Mesenteric fat pad (tissue), 1 donor: ENCODE results near the gene CRABP1. TPM values are rescaled to one million over a fixed set of nuclear protein-coding genes. Genes with fewer than 3 reads are reported as not detected.
"Not testable (repeated sequence)": the region's sequence is repeated elsewhere in the genome, so short reads cannot be mapped to it uniquely, and the experiment has no call there.

Experiments used
- DNase-seq: peaks from one replicate; pipeline ENCODE4 v3.0.0-alpha.2; 2020; ENCODE audit warnings: low spot score
- total RNA-seq: library from RNA; stranded (reverse); fragmentation: NEBNext Ultra II Directional; extraction: Animal tissue kit (Norgen Biotek cat#: 25700); gene quantifications from one replicate; pipeline ENCODE4 v1.2.1, GENCODE V29; 2021
- donor health status: DM: yes; HTN: yes; CAD: no.

The CRABP1 gene
- total RNA-seq, 1 donor from 2014 or later = not detected

DNA sequence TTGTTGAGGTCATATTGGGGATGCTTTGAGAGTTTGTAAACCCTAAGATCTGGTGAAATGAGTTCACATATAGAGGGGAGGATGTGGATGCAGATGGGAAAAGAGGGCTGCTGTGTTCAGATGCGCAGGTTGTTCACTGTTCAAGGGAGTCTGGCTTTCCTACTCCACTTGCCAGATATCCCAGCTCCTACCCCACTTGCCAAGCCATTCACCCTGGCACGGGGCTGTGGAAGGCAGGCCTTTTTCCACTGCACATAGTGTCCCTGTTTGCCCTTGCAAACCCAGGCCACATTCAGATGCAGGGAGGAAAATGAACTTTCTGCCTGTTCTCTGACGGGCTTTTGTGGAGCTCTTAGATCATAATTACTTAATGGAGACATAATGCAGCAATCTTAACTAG, 29.0 kb downstream of the CRABP1 start:
- DNase-seq = peak; percentile 57

DNA sequence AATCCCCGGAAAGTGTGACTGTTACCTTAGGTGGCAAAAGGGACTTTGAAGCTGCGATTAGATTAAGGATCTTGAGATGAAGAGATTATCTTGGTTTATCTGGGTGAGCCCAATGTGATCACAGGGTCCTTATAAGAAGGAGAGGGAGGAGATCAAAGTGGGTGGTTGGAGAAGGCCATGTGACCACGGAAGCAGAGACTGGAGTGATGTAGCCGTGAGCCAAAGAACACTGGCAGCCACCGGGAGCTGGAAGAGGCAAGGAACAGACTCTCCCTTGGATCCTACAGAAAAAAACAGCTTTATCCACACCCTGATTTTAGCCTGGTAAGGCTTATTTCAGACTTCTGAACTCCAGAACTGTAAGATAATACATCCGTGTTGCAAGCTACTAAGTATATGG, 29.9 kb downstream of the CRABP1 start:
- DNase-seq = peak; percentile 37

DNA sequence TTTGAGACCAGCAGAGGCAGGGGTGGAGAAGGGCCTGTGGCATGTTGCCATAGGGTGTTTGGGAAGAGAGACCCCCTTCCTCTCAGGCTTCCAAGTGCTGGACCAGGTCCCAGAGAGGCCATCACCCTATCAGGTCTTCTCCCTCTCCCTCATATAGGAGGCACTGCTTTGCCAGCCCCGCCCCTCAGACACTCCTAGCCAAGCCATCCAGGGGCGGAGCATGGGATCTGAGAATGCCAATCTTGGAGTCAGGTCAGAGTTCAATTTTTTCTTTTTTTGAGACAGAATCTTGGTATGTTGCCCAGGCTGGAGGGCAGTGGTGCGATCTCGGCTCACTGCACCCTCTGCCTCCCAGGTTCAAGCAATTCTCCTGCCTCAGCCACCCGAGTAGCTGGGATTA, 32.7 kb downstream of the CRABP1 start:
- DNase-seq = peak; percentile 82

DNA sequence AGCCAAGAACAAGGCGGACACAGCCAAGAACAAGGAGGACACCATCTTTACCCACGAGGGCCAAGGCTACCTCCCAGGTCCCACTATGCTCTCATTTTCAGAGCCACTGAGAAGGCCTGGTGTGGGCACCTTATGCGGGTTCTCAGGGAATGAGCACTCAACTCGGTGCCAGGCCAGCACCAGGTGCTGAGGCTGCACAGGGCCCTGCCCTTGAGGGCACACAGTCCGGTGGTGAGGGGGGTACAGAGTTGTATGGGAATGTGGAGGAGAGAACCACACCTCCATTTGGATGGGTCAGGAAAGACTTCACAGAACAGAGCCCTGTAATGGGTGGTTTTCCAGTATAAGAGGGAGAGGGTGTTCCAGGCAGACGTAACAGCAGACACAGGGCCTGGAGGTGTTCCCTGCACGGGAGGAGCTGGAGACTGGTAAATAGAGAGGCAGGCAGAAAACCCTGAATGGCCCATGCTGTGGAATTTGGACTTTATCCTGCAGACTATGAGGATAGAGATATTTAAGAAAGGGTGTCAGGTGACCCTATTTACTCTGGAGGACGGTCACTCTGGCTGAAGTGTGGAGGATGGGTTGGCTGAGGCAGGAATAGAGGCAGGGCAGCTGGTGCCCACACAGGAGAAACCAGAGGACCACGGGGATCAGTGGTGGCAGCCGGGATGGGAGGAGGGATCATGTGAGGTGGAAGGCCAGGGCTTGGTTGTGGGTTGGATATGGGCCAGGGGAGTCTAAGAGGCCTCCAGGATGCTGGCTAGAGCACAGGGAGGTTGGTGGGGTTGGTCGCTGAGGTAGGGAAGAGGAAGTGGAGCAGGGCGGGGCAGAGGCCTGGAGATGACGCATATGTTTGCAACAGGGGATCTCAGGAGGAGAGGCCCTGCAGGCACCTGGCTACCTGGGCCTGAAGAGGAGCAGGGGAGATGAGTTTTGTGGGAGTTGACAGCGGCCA, 34.6 kb downstream of the CRABP1 start:
- DNase-seq = peak; percentile 76

DNA sequence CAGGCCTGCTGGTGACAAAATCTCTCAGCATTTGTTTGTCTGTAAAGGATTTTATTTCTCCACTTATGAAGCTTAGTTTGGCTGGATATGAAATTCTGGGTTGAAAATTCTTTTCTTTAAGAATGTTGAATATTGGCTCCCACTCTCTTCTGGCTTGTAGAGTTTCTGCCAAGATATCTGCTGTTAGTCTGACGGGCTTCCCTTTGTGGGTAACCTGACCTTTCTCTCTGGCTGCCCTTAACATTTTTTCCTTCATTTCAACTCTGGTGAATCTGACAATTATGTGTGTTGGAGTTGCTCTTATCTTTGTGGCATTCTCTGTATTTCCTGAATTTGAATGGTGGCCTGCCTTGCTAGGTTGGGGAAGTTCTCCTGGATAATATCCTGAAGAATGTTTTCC, 40.0 kb downstream of the CRABP1 start:
- DNase-seq = not testable (repeated sequence)

DNA sequence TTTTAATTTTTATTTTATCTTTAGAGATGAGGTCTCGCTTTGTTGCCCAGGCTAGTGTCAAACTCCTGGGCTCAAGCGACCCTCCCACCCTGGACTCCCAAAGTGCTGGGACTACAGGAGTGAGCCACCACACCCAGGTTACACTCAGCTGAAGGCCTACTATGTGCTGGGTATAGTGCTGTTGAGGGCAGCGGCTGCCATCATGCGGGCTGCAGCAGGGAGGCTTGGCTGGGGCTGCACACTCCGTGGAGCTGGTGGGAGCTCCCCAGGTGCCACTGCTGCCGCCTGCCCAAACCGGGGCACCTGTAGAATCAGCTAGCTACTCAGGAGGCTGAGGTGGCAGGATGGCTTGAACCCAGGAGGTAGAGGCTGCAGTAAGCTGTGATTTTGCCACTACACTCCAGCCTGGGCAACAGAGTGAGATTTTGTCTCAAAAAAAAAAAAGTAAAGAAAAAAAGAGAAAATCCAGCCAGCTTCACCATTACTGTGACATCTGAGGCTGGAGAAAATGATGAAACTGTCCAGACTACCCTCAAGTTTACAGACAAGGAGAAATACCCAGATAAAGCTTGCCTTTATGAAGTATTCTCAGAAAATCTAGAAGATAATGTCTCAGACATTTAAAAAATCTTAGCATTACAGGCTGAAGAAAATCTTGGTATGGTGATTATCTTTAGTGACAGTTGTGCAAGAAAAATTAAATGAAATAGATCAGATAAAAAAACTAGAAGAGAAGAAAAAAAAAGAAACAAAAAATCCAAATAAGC, 42.1 kb downstream of the CRABP1 start:
- DNase-seq = peak; percentile 33

DNA sequence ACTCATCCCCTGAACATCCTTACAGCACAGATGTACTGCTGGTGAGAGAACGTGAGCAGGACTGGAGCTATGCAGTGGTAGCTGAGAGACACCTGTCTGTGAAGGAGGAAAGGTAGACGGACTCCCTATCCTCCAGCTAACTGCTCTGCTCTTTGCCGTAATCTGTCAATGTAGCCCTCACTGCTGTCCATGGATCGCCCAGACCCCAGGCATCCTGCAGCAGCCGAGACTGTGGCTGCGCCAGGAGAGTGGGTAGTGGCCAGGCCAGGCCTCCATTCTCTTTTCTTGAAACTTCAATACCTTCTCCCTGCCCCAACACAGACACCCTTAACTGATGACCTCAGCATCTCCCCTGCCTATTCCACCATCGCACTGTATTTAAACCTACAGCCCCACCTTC, 44.5 kb downstream of the CRABP1 start:
- DNase-seq = peak; percentile 75

DNA sequence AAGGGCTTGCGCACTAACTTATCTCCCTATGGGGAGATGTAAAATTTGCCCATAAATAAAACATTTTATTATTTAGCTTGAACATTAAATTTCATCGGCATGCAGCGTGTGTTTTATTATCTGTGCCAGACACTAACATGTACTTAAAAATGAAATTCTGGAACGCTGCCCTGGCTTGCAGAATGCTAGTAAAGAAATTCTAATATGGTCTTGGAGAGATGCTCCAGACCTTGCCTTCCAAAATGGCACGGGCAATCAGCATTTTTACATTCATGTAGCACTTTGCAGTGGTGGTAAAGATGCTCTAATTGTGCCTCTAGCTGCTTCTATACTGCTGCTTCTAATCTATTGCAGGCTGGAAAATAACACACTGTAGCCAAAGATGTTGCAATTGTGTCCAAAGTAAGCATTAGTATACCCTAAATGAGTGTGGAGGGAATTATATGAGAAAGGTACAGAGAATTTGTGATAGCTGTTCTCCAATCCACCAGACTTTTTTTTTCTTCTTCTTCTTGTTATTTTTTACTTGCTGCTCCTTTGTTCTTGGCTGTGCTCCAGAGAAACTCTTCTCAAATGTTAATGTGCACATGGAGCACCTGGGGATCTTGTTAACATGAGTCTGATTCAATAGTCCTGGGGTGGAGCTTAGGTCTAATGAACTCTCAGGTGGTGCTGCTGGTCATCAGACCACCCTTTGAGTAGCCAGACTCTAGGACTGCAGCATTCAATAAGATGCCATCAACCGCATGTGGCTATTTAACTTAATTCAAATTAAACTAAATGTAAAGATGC, 47.3 kb downstream of the CRABP1 start:
- DNase-seq = no peak

DNA sequence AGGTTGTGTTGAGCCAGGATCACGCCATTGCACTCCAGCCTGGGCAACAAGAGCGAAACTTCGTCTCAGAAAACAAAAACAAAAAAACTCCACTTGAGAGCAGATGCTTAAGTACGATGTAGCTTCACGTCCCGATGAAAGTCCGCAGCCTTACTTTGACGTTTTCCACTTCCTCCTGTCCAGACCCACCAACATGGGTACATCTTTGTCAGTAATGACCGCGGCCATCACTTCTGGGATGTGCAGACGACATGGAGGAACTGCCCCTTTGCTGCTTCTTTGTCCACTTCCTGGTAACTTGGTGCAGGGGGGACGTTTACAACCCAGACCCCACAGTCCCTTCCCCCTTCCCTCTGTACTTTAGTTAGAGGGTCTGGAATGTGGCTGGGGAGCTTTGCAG, 48.7 kb downstream of the CRABP1 start:
- DNase-seq = peak; percentile 51

DNA sequence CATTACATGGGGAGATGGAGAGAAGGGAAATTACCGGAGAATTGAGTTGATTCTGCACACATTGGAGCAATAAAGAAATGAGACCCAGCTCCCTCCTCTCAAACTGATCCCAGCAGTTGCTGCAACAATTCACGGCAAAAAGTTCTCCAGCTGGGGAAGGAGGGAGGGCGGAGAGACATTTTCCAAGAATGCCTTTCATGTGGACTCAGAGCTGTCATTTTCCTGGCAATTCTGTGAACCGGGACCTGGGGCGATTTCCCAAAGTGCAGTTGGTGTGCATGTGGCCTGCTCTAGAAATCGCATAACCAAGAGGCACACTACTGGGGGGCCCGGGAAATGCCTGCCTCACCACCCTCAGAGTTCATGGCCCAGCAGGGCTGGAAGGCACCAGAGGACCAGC, 49.2 kb downstream of the CRABP1 start:
- peak; percentile 47 for DNase-seq

DNA sequence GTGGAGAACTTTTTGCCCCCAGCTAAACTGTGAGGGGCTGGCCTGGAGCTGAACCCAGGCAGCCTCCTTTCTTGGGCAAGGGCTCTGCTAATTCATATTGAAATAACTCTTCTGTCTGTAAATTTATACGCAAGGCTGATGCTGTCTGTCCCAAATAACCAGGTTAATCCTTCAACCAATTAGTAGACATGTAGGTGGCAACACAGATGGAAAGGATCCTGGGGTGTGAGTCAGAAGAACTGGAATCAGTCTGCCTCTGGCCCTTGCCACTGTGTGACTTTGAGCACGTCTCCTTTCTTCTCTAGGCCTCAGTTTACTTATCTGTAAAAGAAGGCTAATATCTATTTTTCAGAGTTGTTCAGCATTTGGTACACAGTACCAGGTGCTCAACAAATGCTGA, 49.6 kb downstream of the CRABP1 start:
- DNase-seq = no peak

DNA sequence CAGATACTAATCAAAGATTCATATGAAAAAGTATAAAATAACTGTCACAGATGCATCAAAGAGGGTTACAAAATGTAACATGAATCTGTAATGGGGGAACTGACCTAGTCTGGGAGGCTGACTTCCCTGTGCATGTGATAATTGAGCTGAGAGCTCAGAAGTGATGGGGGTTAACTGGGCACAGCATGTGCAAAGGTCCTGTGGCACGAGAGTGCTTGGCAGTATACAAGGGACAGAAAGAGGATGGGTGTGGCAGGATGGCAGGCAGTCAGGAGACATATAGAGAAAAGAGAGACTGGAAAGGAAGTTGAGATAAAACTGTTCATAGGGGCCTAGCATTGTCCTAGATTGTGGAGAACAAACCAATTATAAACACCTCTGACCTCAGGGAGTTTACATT, 50.1 kb downstream of the CRABP1 start:
- no peak for DNase-seq

DNA sequence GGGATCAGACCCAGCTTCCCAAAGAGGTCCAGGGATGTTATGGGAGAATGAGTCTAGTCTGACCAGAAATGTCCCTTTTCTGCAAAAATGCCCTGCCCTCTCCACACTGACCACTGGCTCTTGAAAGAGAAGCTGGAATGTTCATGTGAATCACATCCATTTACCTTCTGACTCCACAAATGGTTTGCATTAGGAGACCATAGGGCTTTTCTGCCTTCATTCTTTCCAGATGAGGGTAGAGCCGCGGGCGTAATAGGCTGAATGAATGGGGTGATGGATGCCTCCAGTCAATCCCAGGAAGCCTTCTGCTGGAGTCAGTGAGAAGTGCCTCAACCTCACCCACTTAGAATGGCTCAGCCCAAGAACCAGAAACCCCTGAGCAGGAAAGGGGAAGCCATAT, 50.7 kb downstream of the CRABP1 start:
- peak; percentile 28 for DNase-seq

DNA sequence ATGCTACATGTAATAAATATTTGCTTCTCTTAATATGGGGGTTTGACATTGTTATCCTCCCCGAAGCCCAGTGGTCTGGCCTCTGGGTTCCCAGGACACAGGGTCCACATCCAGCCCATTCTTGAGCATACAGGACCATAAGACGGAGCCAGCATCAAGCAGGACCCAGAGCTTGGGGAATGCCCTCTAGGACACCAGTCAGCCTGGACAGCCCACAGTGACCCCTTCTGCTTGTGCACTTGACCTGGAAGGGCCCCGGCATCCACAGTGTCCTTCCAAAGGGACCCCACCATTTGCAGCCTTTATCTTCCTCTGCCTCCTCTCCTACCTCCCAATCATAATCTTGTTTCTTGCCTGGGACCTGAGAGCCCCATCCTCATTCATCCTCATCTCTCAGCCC, 51.6 kb downstream of the CRABP1 start:
- peak; percentile 22 for DNase-seq

DNA sequence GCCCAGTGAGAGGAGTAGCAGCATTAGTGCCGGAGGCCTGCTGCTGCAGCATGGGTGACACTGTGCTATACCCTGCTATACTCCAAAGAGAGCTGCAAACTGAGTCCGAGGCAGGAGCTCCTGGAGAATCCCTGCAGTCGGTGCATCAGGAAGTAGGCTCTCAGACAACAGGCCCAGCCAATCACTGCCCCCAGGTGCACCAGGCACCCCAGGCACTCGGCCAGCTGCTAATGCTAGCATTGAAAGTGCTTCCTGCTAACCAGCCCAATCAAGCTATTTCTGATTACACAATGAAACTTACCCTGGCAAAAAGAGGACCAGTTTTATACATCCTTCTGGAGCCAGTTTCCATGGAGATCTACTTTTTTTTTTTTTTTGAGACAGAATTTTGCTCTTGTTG, 52.3 kb downstream of the CRABP1 start:
- peak; percentile 57 for DNase-seq

DNA sequence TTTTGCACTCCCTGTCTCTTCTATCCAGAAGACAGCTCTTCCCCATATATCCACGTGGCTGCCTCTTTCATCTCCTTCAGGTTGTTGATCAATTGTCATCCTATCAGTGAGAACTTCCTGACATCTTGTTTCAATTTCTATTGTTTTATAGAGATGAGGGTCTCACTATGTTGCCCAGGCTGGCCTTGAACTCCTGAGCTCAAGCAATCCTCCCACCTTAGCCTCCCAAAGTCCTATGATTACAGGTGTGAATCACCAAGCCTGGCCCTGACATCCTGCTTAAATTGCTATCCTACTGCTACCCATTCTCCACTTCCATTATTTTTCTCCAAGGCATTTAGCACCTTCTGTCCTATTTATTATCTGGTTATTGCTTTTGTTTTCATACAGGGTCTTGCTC, 53.0 kb downstream of the CRABP1 start:
- DNase-seq = no peak

DNA sequence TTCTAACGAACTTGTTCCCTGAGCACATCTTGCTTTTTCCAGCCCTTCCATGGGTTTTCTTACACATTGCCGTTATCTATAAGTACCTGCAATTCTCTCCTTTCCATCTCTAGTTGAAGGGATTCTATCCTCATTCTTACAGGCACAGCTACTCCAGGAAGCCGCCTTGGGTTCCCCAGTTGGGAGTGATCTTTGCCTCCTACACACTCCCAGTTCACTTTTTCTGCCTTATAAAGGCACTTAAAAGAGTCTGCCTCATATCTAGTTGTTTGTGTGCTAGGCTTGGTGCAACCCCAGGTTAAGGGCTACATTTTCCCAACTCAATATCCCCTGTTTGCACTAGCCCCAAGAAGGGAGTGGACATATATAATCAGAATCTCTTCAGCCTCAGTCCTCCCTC, 53.9 kb downstream of the CRABP1 start:
- DNase-seq = no peak

DNA sequence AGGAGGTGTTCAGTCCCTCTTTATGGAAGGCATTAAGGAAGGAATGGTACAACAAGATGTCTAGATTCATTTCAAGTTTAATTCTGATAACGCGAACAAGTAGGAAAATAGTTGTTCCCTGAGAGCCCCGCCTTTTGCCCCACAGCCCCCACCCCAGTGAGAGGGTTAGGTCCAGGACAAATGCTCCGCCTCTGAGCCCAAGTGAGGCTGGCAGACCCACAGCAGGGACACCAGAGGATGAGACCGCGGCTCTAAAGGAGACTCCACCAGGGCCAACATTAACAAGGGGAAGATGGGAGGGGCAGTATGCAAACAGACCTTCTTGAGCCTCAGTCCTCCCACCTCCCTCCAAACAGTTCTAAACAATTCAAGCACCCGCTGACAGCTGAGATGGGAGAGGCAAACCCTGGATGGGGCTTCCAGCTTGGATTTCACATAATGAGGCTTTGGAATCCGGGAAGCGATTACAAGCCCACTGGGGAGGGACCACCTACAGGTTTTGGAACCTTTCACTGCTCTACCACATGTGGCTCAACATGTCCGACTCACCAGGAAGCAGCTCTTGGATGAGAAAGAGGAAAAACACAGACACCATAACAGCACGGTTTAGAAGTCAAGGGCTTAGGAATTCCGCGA, 54.9 kb downstream of the CRABP1 start:
- peak; percentile 51 for DNase-seq

DNA sequence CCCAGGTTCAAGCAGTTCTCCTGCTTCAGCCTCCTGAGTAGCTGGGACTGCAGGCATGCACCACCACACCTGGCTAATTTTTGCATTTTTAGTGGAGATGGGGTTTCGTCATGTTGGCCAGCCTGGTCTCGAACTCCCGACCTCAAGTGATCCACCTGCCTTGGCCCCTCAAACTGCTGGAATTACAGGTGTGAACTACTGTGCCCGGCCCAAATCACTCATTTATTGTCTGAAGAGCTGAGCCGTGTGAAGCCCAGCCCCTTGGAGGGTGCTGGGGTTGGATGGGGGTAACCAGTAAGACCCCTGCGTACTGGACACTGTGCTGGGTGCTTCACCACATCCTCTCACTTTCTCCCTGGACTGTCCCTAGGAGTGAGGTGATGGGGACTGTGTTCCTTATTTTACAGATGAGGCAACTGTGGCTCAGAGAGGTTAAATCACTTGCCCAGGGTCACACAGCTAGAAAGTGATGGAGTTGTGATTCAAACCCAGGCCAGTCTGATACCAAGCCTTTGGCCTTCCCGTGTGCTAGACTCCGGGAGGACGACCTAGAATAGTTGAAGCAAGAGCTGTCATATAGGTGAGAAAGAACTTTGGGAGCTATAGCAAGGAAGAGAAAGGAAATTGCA, 56.1 kb downstream of the CRABP1 start:
- DNase-seq = peak; percentile 62

DNA sequence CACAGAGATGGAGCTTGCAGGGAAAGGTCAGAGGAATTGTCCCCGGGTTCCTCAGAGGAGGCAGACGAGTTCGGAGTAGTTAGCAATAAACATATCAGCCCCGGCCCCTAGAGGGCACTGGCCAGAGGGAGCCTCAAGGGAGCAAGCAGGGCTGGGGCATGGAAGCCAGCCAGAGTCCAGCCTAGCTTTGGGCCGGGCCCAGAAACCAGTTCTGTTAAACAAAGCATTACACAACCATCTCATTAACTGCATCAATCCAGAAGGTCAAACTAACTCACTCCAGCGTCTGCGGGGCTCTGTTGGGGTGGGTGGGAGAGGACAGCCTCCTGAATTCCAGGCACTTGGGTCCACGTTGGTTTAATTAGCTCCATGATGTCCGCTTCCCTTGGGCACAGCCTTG, 56.8 kb downstream of the CRABP1 start:
- peak; percentile 90 for DNase-seq

DNA sequence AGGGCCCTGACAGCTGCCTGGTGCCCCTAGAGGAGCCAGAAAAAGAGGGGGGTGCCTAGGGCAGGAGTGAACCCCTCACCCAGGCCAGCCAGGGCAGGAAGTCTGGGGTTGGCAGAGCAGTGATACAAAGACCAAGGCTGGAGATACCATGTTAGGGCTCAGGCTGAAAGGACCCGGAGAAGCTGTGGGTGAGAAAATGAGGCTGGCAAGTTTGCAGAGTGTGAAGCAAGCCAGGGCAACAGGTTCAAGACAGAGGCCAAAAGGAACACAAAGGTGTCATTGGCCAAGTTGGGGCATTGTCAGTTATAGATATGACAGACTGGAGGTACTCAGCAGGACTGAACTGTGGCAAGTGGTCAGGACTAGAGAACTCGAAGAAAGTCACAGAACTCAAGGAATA, 57.2 kb downstream of the CRABP1 start:
- peak; percentile 2 for DNase-seq
